HL-60 (cell line): ENCODE measurements around the gene LIPJ.

Experiments
- DNase-seq, 2 experiments: peaks; one replicate each; pipeline ENCODE4 v3.0.0-alpha.2; 2010 to 2020; ENCODE audit warnings: low read depth in 1 of 2, low spot score in 1 of 2
- H3K27ac ChIP-seq: fragments of 250-450 bp; sonication (Bioruptor Pico); replicated peaks from 2 replicates; pipeline ENCODE4 v1.5.1; 2020; ENCODE audit warnings: mild to moderate bottlenecking, moderate library complexity
- H3K27me3 ChIP-seq: fragments of 250-450 bp; sonication (Bioruptor Pico); 2 replicates; pipeline ENCODE4 v1.5.1; 2021; ENCODE audit warnings: mild to moderate bottlenecking, moderate library complexity; ENCODE audit not compliant: insufficient read depth, poor library complexity, severe bottlenecking
- H3K4me3 ChIP-seq: replicated peaks from 2 replicates; pipeline ENCODE4 v1.5.1; 2011; ENCODE audit warnings: mild to moderate bottlenecking, control low read depth, low read length; ENCODE audit not compliant: insufficient read depth
- CTCF ChIP-seq: IDR thresholded peaks from one replicate; pipeline ENCODE4 v1.5.1; 2011; ENCODE audit warnings: low read length, control low read depth, inconsistent platforms; ENCODE audit not compliant: insufficient read depth
- GABPA ChIP-seq: IDR thresholded peaks from 2 replicates; pipeline ENCODE4 v1.6.1; 2012; ENCODE audit warnings: low read depth
- POLR2AphosphoS5 ChIP-seq: IDR thresholded peaks from 2 replicates; pipeline ENCODE4 v1.6.1; 2012; ENCODE audit warnings: low read depth
- REST ChIP-seq: IDR thresholded peaks from 2 replicates; pipeline ENCODE4 v1.6.1; 2012; ENCODE audit warnings: low read depth; ENCODE audit not compliant: insufficient replicate concordance
- SPI1 ChIP-seq: IDR thresholded peaks from 2 replicates; pipeline ENCODE4 v1.6.1; 2012; ENCODE audit warnings: low read depth, mild to moderate bottlenecking, borderline replicate concordance

LIPJ gene

GRCh38 chr10:88618496-88618895, 31.9 kb downstream of the LIPJ start:
- H3K4me3 ChIP-seq: no peak overlapping the region
- no peak for TF ChIP-seq SPI1
- no peak for DNase-seq
- no peaks in the 10 kb centered on the region for H3K27me3 ChIP-seq
- H3K27ac ChIP-seq: no peak overlapping the region

GRCh38 chr10:88620441-88620840, 33.9 kb downstream of the LIPJ start:
- no peak for DNase-seq
- no peak for TF ChIP-seq REST
- TF ChIP-seq SPI1: no peak
- no peak for TF ChIP-seq POLR2AphosphoS5
- TF ChIP-seq GABPA: no peak
- TF ChIP-seq CTCF: no peak
- no peak overlapping the region for H3K27ac ChIP-seq
- no peaks in the 10 kb centered on the region for H3K27me3 ChIP-seq
- H3K4me3 ChIP-seq: no peak overlapping the region

- TF ChIP-seq REST: no peak
- TF ChIP-seq SPI1: no peak
- TF ChIP-seq GABPA: no peak
- TF ChIP-seq POLR2AphosphoS5: no peak
- no peak for TF ChIP-seq CTCF
- H3K4me3 ChIP-seq: no peak overlapping the region
- no peaks in the 10 kb centered on the region for H3K27me3 ChIP-seq
- no peak overlapping the region for H3K27ac ChIP-seq
- DNase-seq: no peak
These were observed 37.3 kb downstream of the LIPJ start for GRCh38 chr10:88623835-88624234.

GRCh38 chr10:88624840-88625239, 38.3 kb downstream of the LIPJ start:
- H3K27ac ChIP-seq: no peak overlapping the region
- H3K27me3 ChIP-seq: no peaks in the 10 kb centered on the region
- DNase-seq: no peak
- no peak overlapping the region for H3K4me3 ChIP-seq
- no peak for TF ChIP-seq POLR2AphosphoS5
- TF ChIP-seq SPI1: no peak
- no peak for TF ChIP-seq CTCF
- no peak for TF ChIP-seq GABPA
- TF ChIP-seq REST: no peak
